GM12865 (cell line): ENCODE data around the gene ASPSCR1.

Source experiments
- DNase-seq: peaks from one replicate; pipeline ENCODE4 v3.0.0; 2010; ENCODE audit warnings: low read depth
- H3K4me3 ChIP-seq: 2 replicates; pipeline ENCODE4 v1.5.1; 2011; ENCODE audit warnings: mild to moderate bottlenecking, low read depth, low read length, control low read depth
- CTCF ChIP-seq: IDR thresholded peaks from 2 replicates; pipeline ENCODE4 v1.5.1; 2011; ENCODE audit warnings: low read length, control low read depth, low read depth, inconsistent platforms; ENCODE audit not compliant: insufficient read depth; ENCODE audit errors: missing control alignments

The ASPSCR1 gene

GRCh38 chr17:81931189-81931556, 46.3 kb upstream of the ASPSCR1 start:
- no peak for DNase-seq
- TF ChIP-seq CTCF = no peak

GRCh38 chr17:81931557-81932332, 45.7 kb upstream of the ASPSCR1 start:
- DNase-seq = no peak
- H3K4me3 ChIP-seq = no peak overlapping the region
- TF ChIP-seq CTCF = no peak

More at GRCh38 chr17:81931189-81931556, 46.3 kb upstream of the ASPSCR1 start:
- H3K4me3 ChIP-seq = no peak overlapping the region

DNA sequence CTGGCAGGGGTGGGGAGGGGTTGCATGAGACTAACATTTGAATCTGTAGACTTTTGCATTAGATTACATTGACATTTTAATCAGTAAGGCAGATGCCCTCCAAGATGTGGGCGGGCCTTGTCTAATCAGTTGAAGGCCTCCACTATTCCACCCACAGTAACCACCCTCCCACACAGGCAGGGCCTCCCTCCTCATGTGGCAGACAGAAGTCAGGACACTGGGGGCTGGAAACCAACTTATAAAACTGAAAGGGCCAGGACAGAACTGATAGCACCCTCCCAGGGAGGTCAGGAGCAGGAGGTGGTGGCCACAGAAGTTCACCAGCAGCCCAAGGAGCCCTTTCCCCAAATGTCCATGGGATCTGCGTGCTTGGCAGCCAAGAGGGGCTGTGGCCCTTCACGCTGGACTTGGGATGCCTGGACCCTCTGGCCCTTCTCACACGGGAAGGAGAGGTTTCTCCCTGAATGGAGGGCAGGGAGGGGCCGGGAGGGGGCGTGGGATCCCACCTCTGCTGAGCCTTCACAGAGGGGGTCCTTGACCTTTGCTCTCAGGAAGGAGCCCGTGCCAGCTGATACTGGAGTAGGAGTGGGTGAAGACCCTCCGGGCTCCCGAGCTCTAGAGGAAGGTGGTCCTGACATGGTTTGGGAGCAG, 45.0 kb upstream of the ASPSCR1 start:
- no peak for DNase-seq
- H3K4me3 ChIP-seq = no peak overlapping the region
- TF ChIP-seq CTCF = no peak

DNA sequence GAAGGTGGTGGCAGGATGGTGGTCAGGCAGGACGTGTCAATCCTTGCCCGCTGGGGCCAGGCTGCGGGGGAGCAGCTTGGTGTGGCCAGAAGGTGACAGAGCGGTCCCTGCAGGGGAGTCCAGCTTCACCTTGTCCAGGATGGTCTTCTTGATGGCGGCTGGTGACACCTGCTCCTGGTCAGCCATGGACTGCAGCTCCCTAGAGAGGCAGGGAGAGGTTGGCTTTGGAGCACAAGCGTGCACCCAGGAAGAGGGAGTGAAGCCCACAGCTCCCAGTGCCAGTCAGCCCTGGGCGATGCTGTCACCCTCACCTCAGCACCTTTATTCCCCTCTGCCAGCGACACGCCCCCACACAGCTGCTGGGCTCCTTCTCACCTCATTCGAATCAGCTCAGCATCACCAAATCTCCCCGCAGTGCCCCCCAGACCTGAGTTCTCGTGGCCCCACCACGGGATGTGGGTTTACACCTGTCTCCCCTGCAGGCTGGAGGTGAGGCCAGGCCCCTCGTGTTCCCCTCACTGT, 44.2 kb upstream of the ASPSCR1 start:
- TF ChIP-seq CTCF = no peak
- H3K4me3 ChIP-seq = no peak overlapping the region
- DNase-seq = no peak

DNA sequence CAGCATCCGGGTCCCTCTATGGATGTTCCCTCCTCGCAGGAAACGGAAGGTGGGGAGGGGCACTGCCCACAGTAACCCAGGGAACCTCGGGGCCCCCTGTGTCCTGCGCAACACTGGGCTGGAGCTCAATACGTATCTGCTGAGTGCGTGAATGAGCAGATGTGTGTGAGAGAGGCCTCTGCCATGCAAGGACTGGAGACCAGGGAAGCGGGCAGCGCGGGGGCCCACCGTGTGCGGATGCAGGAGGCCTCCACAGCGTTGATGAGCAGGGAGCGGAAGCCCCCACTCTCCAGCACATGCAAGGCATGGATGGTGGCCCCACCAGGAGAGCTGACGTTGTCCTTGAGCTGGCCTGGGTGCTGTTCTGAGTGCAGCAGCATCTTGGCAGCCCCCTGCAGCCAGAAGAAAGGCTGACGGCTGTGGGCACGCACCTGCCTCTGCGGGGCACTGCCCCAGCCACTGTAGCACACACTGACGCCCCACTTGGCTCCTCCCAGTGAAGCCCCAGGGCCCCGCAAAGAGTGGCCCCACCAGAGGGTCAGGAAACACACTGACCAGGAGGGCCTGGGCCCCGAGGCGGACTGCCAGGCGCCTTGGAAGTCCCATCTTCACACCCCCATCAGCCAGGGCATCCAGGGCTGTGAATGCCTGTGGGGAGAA, 43.2 kb upstream of the ASPSCR1 start:
- DNase-seq = no peak
- TF ChIP-seq CTCF = no peak
- H3K4me3 ChIP-seq = no peak overlapping the region

DNA sequence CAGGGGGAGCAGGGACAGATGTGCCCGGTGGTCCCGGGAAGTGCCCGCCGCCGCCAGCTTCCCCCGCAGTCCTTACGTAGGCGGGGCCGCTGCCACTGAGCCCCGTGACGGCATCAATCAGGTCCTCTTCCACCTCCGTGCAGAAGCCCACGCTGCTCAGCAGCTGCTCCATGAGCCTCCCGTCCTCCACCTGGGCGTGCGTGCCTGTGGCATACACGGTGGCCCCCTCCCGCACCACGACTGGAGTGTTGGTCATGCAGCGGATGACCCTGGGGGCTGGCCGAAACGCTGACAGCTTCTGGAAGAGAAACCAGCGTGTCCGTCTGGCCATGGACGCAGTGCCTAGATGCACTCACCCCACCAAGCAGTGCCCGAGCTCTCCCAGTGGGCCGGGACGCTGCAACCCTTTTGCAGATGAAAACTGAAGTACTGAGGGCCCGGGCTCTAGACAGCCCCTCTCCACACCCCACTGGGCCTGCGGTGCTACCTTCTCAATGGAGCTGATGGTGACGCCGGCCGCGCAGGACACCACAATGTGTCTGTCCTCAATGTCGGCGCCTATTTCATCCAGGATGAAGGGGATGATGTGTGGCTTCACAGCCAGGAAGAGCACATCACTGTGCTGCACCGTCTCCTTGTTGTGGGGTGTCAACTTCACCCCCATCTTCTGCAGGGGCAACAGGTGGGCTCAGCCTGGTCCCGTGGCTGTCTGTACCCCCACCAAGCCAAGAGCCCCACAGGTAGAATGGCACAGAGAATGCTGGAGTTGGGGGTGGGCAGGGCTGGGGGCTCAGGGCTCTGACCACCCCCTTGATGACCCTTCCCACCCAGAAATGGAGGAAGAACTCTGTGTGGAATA, 42.4 kb upstream of the ASPSCR1 start:
- TF ChIP-seq CTCF = no peak
- no peak for DNase-seq
- no peak overlapping the region for H3K4me3 ChIP-seq
